Ascending aorta (tissue), 2 donors: ENCODE results near the gene PITPNB. TPM values are rescaled to one million over a fixed set of nuclear protein-coding genes. Genes with fewer than 3 reads are reported as not detected.

Experiments
- DNase-seq, 2 donors: peaks; one replicate each; pipeline ENCODE4 v3.0.0-alpha.2; 2019; ENCODE audit warnings: low spot score in 2 of 2
- H3K27ac ChIP-seq, 2 donors: fragments of 200-600 bp; sonication (generic); one replicate each; pipeline ENCODE4 v1.5.1; 2016 to 2017; ENCODE audit warnings: mild to moderate bottlenecking in 1 of 2
- H3K27me3 ChIP-seq: fragments of 200-600 bp; sonication (generic); one replicate; pipeline ENCODE4 v1.5.1; 2017
- H3K36me3 ChIP-seq, 2 donors: fragments of 200-600 bp; sonication (generic); one replicate each; pipeline ENCODE4 v1.5.1; 2016
- H3K4me1 ChIP-seq, 2 donors: fragments of 200-600 bp; sonication (generic); one replicate each; pipeline ENCODE4 v1.5.1; 2016 to 2017; ENCODE audit warnings: mild to moderate bottlenecking in 1 of 2
- H3K4me3 ChIP-seq, 2 donors: fragments of 200-600 bp; sonication (generic); one replicate each; pipeline ENCODE4 v1.5.1; 2016 to 2017; ENCODE audit warnings: mild to moderate bottlenecking in 1 of 2
- H3K9me3 ChIP-seq, 2 donors: fragments of 200-600 bp; sonication (generic); one replicate each; pipeline ENCODE4 v1.5.1; 2016
- intact Hi-C: fragments of 100-400 bp; cut with DNase I; formaldehyde crosslinking; loops from one replicate; pipeline ENCODE4 v1.15.1; 2023
- total RNA-seq: library from RNA; depleted of rRNA; stranded (reverse); fragments of >200 nt; gene quantifications from one replicate; pipeline ENCODE4 v1.1.0, GENCODE V29; 2016
- TF ChIP-seq, protein P1 (sequence below), 3 experiments: fragments of 200-600 bp in 2 of 3; fragments of 450-650 bp in 1 of 3; sonication (generic) in 2 of 3; IDR thresholded peaks; one replicate each; pipeline ENCODE4 v1.5.1; 2016 to 2019; ENCODE audit warnings: antibody characterized with exemption in 3 of 3, mild to moderate bottlenecking in 1 of 3, moderate library complexity in 1 of 3

Gene PITPNB
- total RNA-seq, 1 donor from 2014 or later: 42.1 TPM

DNA sequence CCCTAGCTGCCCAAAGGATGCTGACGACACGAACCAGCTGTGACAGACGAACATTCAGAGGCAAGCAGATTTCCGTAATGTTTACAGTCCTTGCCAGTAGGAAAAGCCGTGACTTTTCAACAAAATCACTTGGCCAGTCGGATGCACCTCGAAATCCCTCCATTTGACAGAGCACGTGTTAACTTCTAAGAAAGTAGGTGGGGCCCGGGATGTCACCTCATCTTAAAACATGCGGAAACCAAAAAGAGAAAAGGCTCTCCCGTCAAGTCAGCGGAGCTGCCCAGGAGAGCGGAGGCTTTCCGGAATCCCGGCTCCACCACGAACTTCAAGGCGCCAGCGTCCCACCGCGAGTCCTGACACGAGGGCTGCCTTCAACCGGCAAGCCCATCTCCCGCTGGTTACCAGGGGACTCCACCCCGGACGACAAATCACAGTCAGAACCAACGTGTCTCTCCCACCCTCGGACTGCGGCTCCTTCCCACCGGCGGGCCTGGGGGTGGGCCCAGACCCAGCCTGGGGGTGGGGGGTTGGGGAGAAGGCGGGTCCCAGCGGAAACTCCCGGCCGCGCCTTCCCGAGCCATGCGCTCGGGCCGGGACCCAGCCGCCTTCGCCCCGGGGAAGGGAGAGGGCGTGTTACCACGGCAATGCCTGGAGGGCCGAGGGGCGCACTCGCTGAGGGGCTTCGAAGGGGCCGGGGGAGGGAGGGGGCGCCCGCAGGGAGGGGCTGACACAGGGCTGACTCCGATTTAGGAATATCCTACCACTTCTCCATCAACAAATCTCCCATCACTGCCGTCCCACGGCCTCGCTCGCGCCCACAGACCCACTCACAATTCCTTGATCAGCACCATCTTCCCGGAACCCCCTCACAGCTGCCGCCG lies 475 bp downstream of the PITPNB start:
- intact Hi-C loops: loop anchor here (2.0 to 5.0 kb wide), 2 partner anchors 32 to 74 kb away; no protein-coding TSS in a partner anchor
- Histone ChIP-seq H3K9me3 (no peaks in the 10 kb centered on the region), H3K27ac (peak overlapping the region; percentile 97 to 100), H3K27me3 (no peaks in the 10 kb centered on the region), H3K36me3 (no peaks in the 10 kb centered on the region), H3K4me1 (peaks cover 8 to 47% of the 10 kb centered on the region in 2 donors), H3K4me3 (peak overlapping the region; percentile 94 to 98)
- DNase-seq: peak; percentile 10 to 72
- TF ChIP-seq, protein P1, sequence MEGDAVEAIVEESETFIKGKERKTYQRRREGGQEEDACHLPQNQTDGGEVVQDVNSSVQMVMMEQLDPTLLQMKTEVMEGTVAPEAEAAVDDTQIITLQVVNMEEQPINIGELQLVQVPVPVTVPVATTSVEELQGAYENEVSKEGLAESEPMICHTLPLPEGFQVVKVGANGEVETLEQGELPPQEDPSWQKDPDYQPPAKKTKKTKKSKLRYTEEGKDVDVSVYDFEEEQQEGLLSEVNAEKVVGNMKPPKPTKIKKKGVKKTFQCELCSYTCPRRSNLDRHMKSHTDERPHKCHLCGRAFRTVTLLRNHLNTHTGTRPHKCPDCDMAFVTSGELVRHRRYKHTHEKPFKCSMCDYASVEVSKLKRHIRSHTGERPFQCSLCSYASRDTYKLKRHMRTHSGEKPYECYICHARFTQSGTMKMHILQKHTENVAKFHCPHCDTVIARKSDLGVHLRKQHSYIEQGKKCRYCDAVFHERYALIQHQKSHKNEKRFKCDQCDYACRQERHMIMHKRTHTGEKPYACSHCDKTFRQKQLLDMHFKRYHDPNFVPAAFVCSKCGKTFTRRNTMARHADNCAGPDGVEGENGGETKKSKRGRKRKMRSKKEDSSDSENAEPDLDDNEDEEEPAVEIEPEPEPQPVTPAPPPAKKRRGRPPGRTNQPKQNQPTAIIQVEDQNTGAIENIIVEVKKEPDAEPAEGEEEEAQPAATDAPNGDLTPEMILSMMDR (IDR thresholded peaks at IDR 0.05): no peak

DNA sequence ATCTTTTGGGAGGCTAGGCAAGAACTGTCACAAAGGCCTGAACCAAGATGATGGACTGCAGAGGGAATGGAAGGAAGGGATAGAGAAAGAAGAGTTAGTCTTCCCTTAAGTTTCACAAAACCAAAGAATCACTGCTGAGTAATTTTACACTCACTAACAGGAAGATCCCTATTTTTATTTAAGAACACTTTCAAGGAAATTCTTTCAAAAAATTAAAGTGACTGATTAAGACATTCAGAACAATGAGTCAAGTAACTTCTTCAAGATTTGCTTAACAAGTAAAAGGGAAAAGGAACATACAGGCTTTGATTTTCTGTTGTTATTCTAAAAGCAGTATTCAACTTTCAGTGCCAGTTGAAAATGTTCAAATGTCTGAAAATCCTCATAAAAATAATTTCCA lies 3.1 kb downstream of the PITPNB start:
- H3K27ac ChIP-seq: no peak overlapping the region
- no peaks in the 10 kb centered on the region for H3K9me3 ChIP-seq
- no peaks in the 10 kb centered on the region for H3K27me3 ChIP-seq
- peaks cover 12 to 60% of the 10 kb centered on the region in 2 donors for H3K4me1 ChIP-seq
- H3K4me3 ChIP-seq: peak overlapping the region in 1 of 2 donors; percentile 94
- no peak for DNase-seq
- TF ChIP-seq, protein P1 (IDR thresholded peaks at IDR 0.05): no peak
- intact Hi-C loops: loop anchor here (5.0 kb wide), 1 partner anchor 76 kb away; no protein-coding TSS in a partner anchor
- H3K36me3 ChIP-seq: no peaks in the 10 kb centered on the region

DNA sequence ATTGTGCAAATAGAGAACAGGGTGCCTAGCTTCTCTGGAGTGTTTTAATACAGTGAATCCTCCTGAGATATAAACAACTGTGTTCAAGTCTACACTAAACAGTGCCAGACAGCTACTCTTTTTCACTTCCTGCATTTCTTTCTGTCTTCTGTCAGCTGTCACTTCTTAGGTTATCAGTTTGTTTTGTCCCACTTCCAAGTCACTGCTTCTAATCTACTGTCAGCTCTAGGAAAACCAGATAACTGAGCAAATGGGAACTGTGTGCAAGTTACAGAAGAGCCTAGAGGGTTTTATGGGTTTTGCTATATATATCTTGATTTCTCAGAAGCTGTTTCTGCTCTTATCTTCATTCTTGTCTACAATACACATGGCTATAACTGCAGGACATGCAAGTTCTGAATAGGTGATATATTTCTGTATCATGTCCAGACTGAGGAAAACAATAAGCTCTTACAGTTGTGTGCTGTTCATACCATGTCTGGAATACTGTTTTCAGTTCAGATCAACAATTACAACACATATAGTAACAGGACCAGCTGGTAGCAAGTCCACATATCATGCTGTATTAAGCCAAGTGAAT lies 5.8 kb downstream of the PITPNB start:
- peaks cover 8 to 55% of the 10 kb centered on the region in 2 donors for H3K4me1 ChIP-seq

DNA sequence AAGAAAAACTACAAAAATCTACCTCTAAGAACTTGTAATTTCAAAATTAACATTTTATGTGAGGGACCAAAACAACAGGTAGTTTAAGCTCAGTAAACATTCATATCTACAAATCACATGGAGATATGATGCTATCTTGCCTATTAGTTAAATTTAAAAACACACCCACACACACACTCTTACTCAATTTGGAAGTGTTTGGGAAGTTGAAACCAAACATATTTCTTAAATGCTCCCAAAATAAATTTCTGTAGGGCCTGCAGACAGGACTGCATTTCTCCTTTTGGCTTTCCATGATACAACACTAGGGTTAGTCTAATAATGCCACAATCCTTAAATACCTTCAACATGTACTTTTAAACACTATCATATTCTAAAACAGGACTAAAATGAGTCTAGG lies 7.0 kb downstream of the PITPNB start:
- H3K27me3 ChIP-seq: no peaks in the 10 kb centered on the region
- H3K36me3 ChIP-seq: peaks cover 14 to 26% of the 10 kb centered on the region in 2 donors
- TF ChIP-seq, protein P1 (IDR thresholded peaks at IDR 0.05): no peak
- DNase-seq: no peak
- intact Hi-C loops: no loop called here
- peak overlapping the region in 1 of 2 donors; percentile 54 for H3K27ac ChIP-seq
- no peaks in the 10 kb centered on the region for H3K9me3 ChIP-seq
- no peak overlapping the region for H3K4me3 ChIP-seq
- H3K4me1 ChIP-seq: peaks cover 8 to 46% of the 10 kb centered on the region in 2 donors

More for the DNA sequence above, 5.8 kb downstream of the PITPNB start:
- intact Hi-C loops: no loop called here
- DNase-seq: no peak
- TF ChIP-seq, protein P1 (IDR thresholded peaks at IDR 0.05): no peak
- Histone ChIP-seq H3K4me3 (no peak overlapping the region), H3K27ac (peak overlapping the region in 1 of 2 donors; percentile 54), H3K27me3 (no peaks in the 10 kb centered on the region), H3K36me3 (peaks cover 14 to 17% of the 10 kb centered on the region in 2 donors), H3K9me3 (no peaks in the 10 kb centered on the region)

DNA sequence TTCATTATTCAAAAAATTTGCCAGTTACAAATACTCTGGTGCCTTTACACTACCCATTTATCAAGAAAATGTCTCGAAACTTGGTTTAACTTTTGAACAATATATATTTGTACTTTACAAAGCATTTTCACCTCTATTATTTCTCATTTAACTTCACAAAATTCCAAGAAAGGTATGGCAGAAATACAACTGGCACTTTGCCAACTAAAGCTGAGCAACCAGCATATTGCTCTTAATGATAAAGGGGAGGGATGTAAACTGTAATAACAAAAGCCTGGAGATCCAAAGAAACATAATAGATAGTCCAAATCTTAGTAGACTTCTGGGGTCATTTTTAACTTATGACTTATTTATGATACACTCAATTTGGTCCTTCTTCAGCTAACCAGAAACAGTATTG lies 7.7 kb downstream of the PITPNB start:
- Histone ChIP-seq H3K4me1 (peaks cover 4 to 42% of the 10 kb centered on the region in 2 donors), H3K27me3 (no peaks in the 10 kb centered on the region), H3K9me3 (no peaks in the 10 kb centered on the region), H3K4me3 (no peak overlapping the region), H3K27ac (peak overlapping the region in 1 of 2 donors; percentile 54), H3K36me3 (peaks cover 14 to 28% of the 10 kb centered on the region in 2 donors)
- intact Hi-C loops: no loop called here
- TF ChIP-seq, protein P1 (IDR thresholded peaks at IDR 0.05): no peak
- no peak for DNase-seq
